Forelimb muscle (tissue), 1 donor: ENCODE results near the gene RHOJ. TPM values are rescaled to one million over a fixed set of nuclear protein-coding genes. Genes with fewer than 3 reads are reported as not detected.

Experiments used
- DNase-seq: peaks from one replicate; pipeline ENCODE4 v3.0.0-alpha.2; 2013; ENCODE audit warnings: low read depth
- polyA plus RNA-seq: library from polyadenylated mRNA; unstranded; fragments of 120-200 nt; gene quantifications from one replicate; pipeline ENCODE4 v1.2.1, GENCODE V29; 2013; ENCODE audit not compliant: insufficient read length

Gene RHOJ
- polyA plus RNA-seq, 1 donor: 25.9 TPM

GRCh38 chr14:63205044-63205575, 867 bp downstream of the RHOJ start:
- DNase-seq: no peak

- no peak for DNase-seq
Observed at GRCh38 chr14:63205866-63206265, 1.6 kb downstream of the RHOJ start.

GRCh38 chr14:63209160-63209559, 4.9 kb downstream of the RHOJ start:
- DNase-seq: no peak

DNA sequence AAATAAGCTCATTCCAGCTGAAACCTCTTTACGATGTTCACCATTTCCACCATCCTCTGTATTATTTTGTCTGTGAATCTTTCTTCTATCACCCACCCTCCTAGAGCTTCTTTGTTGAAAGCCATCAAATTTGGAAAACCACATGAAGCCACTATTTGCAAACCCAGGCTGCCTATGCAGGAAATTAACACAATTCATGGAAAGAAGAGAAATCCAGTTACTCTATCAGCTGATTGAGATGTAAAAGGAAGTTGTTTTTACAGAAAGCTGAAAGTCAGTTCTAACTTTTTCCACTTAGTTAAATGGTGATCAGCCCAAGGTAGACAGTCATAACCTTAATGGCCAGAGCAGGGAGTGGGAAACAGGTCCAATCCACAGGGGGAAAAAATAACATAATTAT, 6.6 kb downstream of the RHOJ start:
- DNase-seq: no peak

DNA sequence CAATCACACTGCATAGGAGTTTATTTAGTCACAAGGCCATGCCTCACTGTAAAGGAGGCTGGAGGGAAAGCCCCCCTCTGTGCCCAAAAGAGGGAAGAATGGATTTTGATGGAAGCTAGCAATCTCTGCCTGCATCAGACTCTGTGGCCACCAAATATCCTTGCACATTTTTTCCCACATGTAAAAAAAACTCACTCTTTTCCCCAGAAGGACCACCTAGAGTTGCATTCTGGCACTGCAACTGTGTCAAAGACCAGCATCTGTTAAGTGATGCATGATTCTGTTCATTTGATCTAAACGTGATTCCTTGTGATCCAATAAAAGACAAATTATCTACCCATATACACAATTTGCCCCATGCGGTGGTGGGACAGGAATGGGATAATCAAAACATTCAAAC, 8.0 kb downstream of the RHOJ start:
- DNase-seq: no peak

- no peak for DNase-seq
Observed at GRCh38 chr14:63212776-63213500, 8.7 kb downstream of the RHOJ start.

DNA sequence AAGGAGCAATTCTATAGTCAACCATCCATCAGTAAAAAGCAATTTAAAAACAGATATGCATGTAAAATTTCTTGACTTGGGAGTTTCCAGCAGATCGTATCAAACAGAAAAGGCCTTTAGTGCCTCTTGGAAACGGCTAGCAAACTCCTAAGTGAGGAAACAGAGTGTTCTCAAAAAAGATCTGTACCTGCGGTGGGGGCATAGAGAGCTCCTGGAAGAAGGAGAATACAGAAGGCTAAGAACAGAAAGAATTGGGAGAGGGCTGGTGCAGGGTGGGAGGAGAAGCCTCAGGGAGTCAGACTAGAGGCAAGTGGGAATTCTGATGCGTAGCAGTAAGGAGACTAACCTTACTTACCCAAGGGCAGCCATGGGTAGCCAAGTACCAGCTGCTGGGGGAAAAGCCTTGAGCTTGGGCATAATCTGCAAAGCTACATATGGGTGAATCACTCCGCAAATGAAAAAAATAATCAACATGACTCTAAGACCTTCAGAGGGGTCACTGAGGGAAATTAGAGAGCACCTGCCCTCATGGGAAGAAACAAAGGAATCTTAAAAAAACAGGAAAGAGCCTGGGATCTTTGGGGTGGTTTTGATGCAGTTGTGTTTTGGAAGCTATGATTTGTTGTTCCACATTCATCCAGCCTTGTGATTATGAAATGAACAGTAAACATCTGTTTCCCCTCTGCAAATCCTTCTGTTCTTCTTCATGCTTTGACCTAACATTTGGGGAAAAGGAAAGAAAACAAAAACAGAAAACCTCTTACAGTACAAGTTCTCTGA, 10.4 kb downstream of the RHOJ start:
- no peak for DNase-seq

DNA sequence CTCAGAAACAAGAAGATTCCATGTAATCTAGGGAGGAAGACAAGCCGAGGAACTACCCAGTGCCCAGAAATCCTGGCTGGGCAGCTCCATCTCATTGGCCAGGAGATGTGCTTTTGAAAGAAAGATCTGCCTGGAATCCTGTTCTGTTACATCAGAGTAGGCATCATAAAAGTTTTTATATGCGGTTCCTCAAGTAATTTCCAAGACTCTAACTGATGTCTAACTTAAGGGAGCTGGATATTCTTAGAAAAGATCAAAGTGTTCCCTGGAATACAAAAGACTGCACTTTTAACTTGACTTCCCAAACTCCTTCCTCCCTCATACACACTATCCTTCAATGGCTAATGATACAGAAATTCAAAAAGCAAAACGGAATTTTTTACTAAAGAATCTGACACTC, 16.3 kb downstream of the RHOJ start:
- no peak for DNase-seq

DNA sequence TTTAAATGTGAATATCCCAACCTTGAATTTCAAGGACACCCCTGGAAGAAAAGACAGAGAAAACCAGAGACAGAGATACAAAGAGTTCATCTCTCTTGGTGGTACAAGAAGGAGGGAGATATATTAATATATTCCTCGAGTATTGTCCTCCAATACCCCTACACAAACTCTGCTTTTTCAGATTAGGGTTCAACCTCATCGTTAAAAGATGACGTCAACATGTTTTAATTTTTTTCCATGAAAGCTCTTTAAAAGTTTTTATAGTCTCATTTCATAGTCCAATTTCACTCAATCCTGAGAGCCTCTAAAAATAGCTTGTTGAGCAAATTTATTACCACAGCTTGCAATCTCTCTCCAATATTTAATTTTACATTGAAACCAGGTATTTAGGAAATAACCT, 19.4 kb downstream of the RHOJ start:
- DNase-seq: no peak

DNA sequence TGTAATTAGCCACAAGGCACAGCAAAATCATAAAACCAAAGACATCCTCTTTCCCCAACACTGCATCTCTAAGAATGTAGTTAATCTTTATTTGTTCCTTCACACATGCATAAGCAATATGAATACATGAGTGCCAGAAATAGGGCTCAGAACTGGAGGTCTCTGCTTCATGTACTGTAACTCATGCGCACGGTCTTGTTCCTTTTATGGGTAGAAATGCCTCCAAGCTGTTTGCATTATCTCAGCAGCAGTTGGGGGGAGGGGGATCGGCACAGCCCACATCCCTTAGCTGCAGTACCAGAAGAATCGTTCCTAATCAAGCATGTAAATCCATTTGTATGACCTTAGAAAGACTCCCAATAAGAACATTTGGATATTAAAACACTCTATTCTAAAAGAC, 20.0 kb downstream of the RHOJ start:
- no peak for DNase-seq

DNA sequence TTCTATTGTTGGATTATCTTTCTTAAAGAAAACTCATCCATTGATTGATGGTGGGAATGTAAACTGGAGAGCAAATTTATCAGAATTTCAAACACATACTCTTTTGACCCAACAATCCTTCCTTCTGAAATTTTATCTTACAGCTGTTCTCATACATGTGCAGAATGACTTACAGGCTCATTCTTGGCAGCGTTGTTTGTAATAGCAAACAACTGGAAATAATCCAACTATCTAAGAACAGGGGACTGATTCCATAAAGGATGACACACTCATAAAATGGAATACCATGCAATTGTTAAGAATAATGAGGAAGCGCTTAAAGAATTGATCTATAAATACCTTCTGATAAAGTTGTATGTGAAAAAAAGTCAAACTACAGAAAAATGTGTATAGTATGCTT, 24.0 kb downstream of the RHOJ start:
- DNase-seq: no peak

DNA sequence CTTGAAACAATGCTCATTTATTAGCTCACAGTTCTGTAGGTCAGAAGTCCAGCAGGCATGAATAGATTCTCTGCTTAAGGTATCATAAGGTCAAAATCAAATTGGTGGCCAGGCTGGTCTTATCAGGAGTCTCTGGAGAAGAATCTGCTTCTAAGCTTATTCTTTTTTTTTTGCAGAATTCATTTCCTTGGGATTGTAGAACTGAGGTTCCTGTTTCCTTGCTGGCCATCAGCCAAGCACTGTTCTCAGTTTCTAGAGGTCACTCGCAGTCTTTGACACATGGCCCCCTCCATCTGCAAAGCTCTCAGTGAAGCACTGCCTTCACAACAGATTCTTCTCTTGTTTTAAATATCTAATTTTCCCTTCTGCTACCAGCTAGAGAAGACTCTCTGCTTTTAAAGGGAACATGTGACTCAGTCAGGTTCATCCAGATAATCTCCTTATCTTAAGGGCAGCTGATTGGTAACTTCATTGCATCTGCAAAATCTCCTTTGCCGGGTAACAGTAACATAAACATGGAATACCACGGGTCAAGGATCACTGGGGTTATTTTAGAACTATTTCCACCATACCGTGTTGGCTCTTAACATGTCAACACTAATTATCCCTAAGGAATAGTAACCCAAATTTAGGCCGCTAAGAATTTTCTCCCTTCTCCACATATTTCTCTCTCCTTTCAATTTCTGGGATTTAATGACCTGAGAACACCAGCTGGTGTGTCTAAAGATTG, 25.3 kb downstream of the RHOJ start:
- DNase-seq: no peak

- DNase-seq: no peak
Observed at GRCh38 chr14:63231766-63232165, 27.5 kb downstream of the RHOJ start.

- no peak for DNase-seq
Observed at GRCh38 chr14:63237791-63238190, 33.5 kb downstream of the RHOJ start.

DNA sequence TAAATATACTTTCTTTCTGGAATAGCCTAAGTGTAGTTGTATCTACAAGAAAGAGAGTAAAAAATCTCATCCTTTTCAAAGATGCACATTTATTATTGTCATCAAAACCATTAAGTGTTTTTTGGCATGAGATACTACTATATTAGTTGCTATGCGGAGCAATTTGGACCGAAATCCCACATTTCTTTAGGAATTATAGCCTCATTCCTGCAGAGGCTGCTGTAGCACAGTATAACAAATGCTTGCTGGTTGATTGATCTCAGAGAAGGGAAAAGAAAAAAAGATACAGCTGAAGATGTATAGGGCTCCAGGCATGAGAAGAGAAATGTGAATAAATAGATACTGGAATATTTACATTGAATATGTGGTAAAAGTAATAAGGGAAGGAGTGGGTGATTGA, 36.0 kb downstream of the RHOJ start:
- peak; percentile 41 for DNase-seq

- no peak for DNase-seq
Observed at GRCh38 chr14:63241096-63241495, 36.9 kb downstream of the RHOJ start.

DNA sequence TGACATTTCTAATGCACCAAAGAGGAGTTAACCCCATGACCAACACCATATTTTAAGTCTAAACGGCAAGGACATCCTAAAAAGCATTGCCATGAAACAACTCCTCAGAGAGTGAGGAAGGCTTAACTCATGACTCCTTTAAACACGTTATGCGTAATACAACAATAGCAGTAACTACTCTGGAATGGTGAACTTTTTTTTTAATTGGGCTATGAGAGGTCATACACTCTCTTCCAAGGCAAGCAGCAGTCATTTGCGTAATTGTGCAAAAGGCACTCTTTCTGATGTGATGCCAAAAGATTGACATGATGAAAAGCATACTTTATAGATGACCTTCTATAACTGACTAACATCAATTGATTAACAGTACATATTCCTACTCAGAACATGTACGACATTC, 39.4 kb downstream of the RHOJ start:
- no peak for DNase-seq

DNA sequence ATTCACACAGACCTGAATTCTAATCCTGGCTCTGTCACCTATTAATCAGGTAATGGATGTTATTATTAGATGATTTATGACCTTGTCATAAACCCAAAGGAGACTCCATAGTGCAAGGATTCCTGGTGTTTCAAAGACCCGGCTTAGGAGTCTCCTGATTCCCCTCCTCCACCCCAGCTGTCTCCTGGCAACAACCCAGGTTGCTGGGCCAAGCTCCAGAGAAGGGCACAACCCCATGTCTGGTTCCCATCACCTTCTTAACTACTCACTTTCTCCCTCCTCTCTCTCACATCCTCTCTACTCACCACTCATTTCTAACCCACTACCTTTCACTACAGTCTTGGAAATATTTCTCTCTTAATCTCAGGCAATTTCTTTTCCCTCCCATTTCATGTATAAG, 41.6 kb downstream of the RHOJ start:
- no peak for DNase-seq

GRCh38 chr14:63248211-63248610, 44.0 kb downstream of the RHOJ start:
- peak; percentile 64 for DNase-seq

GRCh38 chr14:63249092-63249491, 44.8 kb downstream of the RHOJ start:
- DNase-seq: no peak

GRCh38 chr14:63257299-63257698, 53.1 kb downstream of the RHOJ start:
- no peak for DNase-seq

GRCh38 chr14:63262446-63262845, 58.2 kb downstream of the RHOJ start:
- no peak for DNase-seq
